DND-41 (cell line): ENCODE results near the gene ZFPM1.

ENCODE experiments used
- ATAC-seq: fragments of 200-7000 bp; cut with Tn5 transposase; 3 replicates; pipeline ENCODE4 v1.9.1; 2021; ENCODE audit warnings: low read depth; ENCODE audit not compliant: insufficient read depth
- DNase-seq: peaks from one replicate; pipeline ENCODE4 v3.0.0-alpha.2; 2020
- H2AFZ ChIP-seq: 2 replicates; pipeline ENCODE4 v1.6.0; 2012; ENCODE audit warnings: low read depth, low read length
- H3K27ac ChIP-seq: 2 replicates; pipeline ENCODE4 v1.5.1; 2012; ENCODE audit warnings: low read length, inconsistent platforms
- H3K27me3 ChIP-seq: fragments of 200-600 bp; sonication (generic); 2 replicates; pipeline ENCODE4 v1.6.0; 2012; ENCODE audit warnings: low read length, mild to moderate bottlenecking, inconsistent platforms; ENCODE audit not compliant: insufficient read depth, poor library complexity
- H3K36me3 ChIP-seq: 2 replicates; pipeline ENCODE4 v1.5.1; 2012; ENCODE audit warnings: low read length, inconsistent platforms; ENCODE audit not compliant: insufficient read depth
- H3K4me1 ChIP-seq: 2 replicates; pipeline ENCODE4 v1.5.1; 2012; ENCODE audit warnings: mild to moderate bottlenecking, low read length; ENCODE audit not compliant: insufficient read depth
- H3K4me2 ChIP-seq: 2 replicates; pipeline ENCODE4 v1.6.0; 2012; ENCODE audit warnings: mild to moderate bottlenecking, moderate library complexity, low read length, inconsistent platforms; ENCODE audit not compliant: insufficient read depth
- H3K4me3 ChIP-seq, 2 experiments: fragments of 200-600 bp in 1 of 2; shearing (Covaris generic) in 1 of 2; 2 replicates each; pipeline ENCODE4 v1.5.1; 2012 to 2016; ENCODE audit warnings: inconsistent platforms in 2 of 2, low read length in 2 of 2, mild to moderate bottlenecking in 2 of 2, low read depth in 1 of 2, moderate library complexity in 1 of 2
- H3K79me2 ChIP-seq: 2 replicates; pipeline ENCODE4 v1.6.0; 2012; ENCODE audit warnings: low read length, inconsistent platforms; ENCODE audit not compliant: insufficient read depth
- H3K9ac ChIP-seq: 2 replicates; pipeline ENCODE4 v1.6.0; 2012; ENCODE audit warnings: low read depth, mild to moderate bottlenecking, inconsistent platforms, low read length, moderate library complexity
- H3K9me3 ChIP-seq: 2 replicates; pipeline ENCODE4 v1.5.1; 2012; ENCODE audit warnings: low read length, moderate library complexity, mild to moderate bottlenecking, inconsistent platforms; ENCODE audit not compliant: insufficient read depth, severe bottlenecking
- H4K20me1 ChIP-seq: 2 replicates; pipeline ENCODE4 v1.6.0; 2012; ENCODE audit warnings: low read length; ENCODE audit not compliant: insufficient read depth
- CTCF ChIP-seq: IDR thresholded peaks from 2 replicates; pipeline ENCODE4 v1.5.1; 2012; ENCODE audit warnings: borderline replicate concordance, low read length, moderate library complexity, mild to moderate bottlenecking; ENCODE audit not compliant: poor library complexity, severe bottlenecking; ENCODE audit errors: extremely low read depth
- EZH2 ChIP-seq: IDR thresholded peaks from 3 replicates; pipeline ENCODE4 v1.6.1; 2012; ENCODE audit warnings: borderline replicate concordance, low read depth, mild to moderate bottlenecking, moderate library complexity, low read length, inconsistent platforms; ENCODE audit not compliant: severe bottlenecking

The ZFPM1 gene

GRCh38 chr16:88405216-88406060 is 47.6 kb upstream of the ZFPM1 start:
- Histone ChIP-seq H3K4me2 (no peak overlapping the region), H3K79me2 (no peaks in the 10 kb centered on the region), H3K9ac (no peak overlapping the region), H3K27me3 (no peaks in the 10 kb centered on the region), H3K9me3 (no peaks in the 10 kb centered on the region), H3K4me3 (no peak overlapping the region), H4K20me1 (no peaks in the 10 kb centered on the region), H3K4me1 (0 out of 2 replicates have a peak, but pooled peaks cover 3% of the 10 kb centered on the region), H3K36me3 (no peaks in the 10 kb centered on the region), H3K27ac (no peak overlapping the region), H2AFZ (no peak overlapping the region)
- ATAC-seq = no peak
- DNase-seq = no peak
- TF ChIP-seq CTCF (no peak), EZH2 (no peak)

- Histone ChIP-seq H3K36me3 (no peaks in the 10 kb centered on the region), H3K9me3 (no peaks in the 10 kb centered on the region), H3K79me2 (no peaks in the 10 kb centered on the region), H3K27me3 (no peaks in the 10 kb centered on the region), H3K4me3 (no peak overlapping the region), H3K9ac (no peak overlapping the region), H3K27ac (no peak overlapping the region), H3K4me2 (no peak overlapping the region), H2AFZ (no peak overlapping the region), H3K4me1 (0 out of 2 replicates have a peak, but pooled peaks cover 3% of the 10 kb centered on the region), H4K20me1 (no peaks in the 10 kb centered on the region)
- ATAC-seq = no peak
- no peak for TF ChIP-seq EZH2
- no peak for TF ChIP-seq CTCF
- DNase-seq = no peak
Observed at GRCh38 chr16:88406096-88407041, 46.7 kb upstream of the ZFPM1 start.

- Histone ChIP-seq H3K9ac (no peak overlapping the region), H3K4me3 (no peak overlapping the region), H3K36me3 (no peaks in the 10 kb centered on the region), H3K4me1 (0 out of 2 replicates have a peak, but pooled peaks cover 3% of the 10 kb centered on the region), H3K27me3 (no peaks in the 10 kb centered on the region), H3K79me2 (no peaks in the 10 kb centered on the region), H3K27ac (no peak overlapping the region), H2AFZ (no peak overlapping the region), H3K9me3 (no peaks in the 10 kb centered on the region), H3K4me2 (no peak overlapping the region), H4K20me1 (no peaks in the 10 kb centered on the region)
- TF ChIP-seq EZH2 = no peak
- no peak for TF ChIP-seq CTCF
- ATAC-seq = no peak
- no peak for DNase-seq
Observed at GRCh38 chr16:88407042-88407420, 46.0 kb upstream of the ZFPM1 start.
